Nephron (organoid): ENCODE data around the gene IGSF5.
A peak's percentile ranks its signal among the peaks of the same experiment; 100 is the strongest.

Experiments
- H3K27ac Mint-ChIP-seq, 3 experiments: 2 replicates each; pipeline ENCODE4 v1.8.0; 2020; ENCODE audit warnings: mixed read lengths in 3 of 3, mild to moderate bottlenecking in 2 of 3, moderate library complexity in 1 of 3
- H3K27me3 Mint-ChIP-seq: 2 replicates; pipeline ENCODE4 v1.8.0; 2021; ENCODE audit warnings: low read depth, mild to moderate bottlenecking, moderate library complexity, mixed read lengths
- H3K36me3 Mint-ChIP-seq: 2 replicates; pipeline ENCODE4 v1.8.0; 2020; ENCODE audit warnings: low read depth, mixed read lengths
- H3K4me1 Mint-ChIP-seq: 2 replicates; pipeline ENCODE4 v1.8.0; 2020; ENCODE audit warnings: mixed read lengths
- H3K4me3 Mint-ChIP-seq, 3 experiments: 2 replicates each; pipeline ENCODE4 v1.8.0; 2020; ENCODE audit warnings: mild to moderate bottlenecking in 3 of 3, mixed read lengths in 3 of 3, moderate library complexity in 2 of 3
- H3K9me3 Mint-ChIP-seq: 2 replicates; pipeline ENCODE4 v1.8.0; 2020; ENCODE audit warnings: mixed read lengths
- CTCF ChIP-seq, 3 experiments: fragments of 200-600 bp; sonication (generic); IDR thresholded peaks; one replicate each; pipeline ENCODE4 v1.5.0; 2021; ENCODE audit warnings: antibody characterized with exemption in 3 of 3; ENCODE audit not compliant: unreplicated experiment in 3 of 3

The IGSF5 gene

DNA sequence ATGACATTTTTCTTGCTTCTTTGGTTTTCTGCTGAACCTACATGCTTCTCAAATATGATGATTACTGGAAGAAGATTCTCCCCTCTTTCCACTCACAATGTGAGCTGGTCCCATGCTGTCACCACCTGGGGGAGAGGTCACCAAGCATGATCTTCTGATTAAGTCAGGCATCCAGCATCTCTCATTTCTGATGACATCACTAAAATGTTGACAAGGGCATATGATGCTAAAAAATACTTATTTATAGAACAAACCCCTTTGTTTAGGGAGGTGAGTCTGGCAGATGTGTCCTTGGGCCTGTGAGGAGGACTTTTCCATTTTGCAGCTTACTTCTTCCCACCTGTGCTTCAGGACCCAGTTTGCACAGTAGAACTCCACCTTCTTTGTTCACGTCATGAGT is 80.3 kb downstream of the IGSF5 start:
- H3K4me1 Mint-ChIP-seq: no peaks in the 10 kb centered on the region
- H3K27ac Mint-ChIP-seq: no peak overlapping the region
- TF ChIP-seq CTCF (IDR thresholded peaks at IDR 0.05; ENCODE audit: unreplicated experiment in 3 of 3): no peak
- no peaks in the 10 kb centered on the region for H3K36me3 Mint-ChIP-seq
- peaks cover 9% of the 10 kb centered on the region for H3K9me3 Mint-ChIP-seq
- peaks cover 9% of the 10 kb centered on the region for H3K27me3 Mint-ChIP-seq
- no peak overlapping the region for H3K4me3 Mint-ChIP-seq

DNA sequence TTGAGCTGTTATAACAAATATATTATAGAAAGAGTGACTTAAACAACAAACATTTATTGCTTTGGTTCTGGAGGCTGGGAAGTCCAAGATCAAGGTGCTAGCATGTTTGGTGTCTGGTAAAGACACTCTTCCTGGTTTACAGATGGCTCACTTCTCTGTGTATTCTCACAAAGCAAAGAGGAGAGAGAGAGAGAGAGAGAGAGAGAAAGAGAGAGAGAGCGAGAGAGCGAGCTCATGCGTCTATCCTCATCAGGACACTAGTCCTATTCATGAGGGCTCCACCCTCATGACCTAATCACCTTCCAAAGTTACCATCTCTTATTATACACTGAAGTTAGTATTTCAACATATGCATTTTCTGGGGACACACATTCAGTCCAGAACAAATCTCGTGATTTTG is 89.6 kb downstream of the IGSF5 start:
- Mint-ChIP-seq H3K27ac (no peak overlapping the region), H3K4me3 (no peak overlapping the region), H3K4me1 (peaks cover 6% of the 10 kb centered on the region)

GRCh38 chr21:39837861-39838359 is 92.9 kb downstream of the IGSF5 start:
- H3K4me3 Mint-ChIP-seq: no peak overlapping the region
- H3K27ac Mint-ChIP-seq: peak overlapping the region in 2 of 3 experiments; percentile 88 to 89
- no peaks in the 10 kb centered on the region for H3K9me3 Mint-ChIP-seq
- no peak for TF ChIP-seq CTCF (IDR thresholded peaks at IDR 0.05; ENCODE audit: unreplicated experiment in 3 of 3)
- no peaks in the 10 kb centered on the region for H3K27me3 Mint-ChIP-seq
- peaks cover 6% of the 10 kb centered on the region for H3K4me1 Mint-ChIP-seq
- no peaks in the 10 kb centered on the region for H3K36me3 Mint-ChIP-seq

More for the DNA sequence above, 89.6 kb downstream of the IGSF5 start:
- Mint-ChIP-seq H3K27me3 (no peaks in the 10 kb centered on the region), H3K36me3 (no peaks in the 10 kb centered on the region), H3K9me3 (no peaks in the 10 kb centered on the region)
- no peak for TF ChIP-seq CTCF (IDR thresholded peaks at IDR 0.05; ENCODE audit: unreplicated experiment in 3 of 3)

DNA sequence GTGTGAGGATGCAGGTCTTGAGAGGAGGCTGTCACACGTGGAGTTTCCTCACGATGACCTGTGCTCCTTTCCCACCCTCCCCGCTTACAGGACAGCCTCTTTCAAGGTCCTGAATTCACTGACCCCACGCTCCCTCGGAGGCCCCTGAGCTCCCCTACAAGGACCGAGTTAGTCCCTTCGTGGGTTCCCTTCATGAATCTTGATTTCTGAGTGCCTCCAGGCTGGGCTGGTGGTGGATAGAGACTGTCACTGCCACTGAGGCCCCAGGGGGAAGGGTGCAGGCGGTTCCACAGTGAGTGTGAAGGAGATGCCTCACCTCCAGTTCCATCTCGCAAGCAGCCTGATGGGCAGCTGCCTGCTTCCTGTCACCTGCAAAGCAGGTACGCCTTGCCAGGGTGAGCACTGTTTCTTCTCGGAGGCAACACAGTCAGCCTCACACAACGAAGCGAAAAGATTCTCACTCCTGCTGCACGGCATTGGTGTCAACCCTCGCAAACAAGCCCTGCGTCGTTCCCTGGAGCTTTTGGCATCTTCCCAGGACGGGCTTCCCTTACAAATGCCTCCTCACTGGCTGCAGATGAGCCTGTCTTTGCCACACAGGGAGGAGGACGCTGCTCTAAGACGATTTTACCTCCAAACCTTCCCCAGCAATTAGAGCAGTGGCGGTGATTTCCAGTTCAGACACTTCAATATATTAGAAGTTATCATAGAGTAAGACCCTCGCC is 95.6 kb downstream of the IGSF5 start:
- TF ChIP-seq CTCF (IDR thresholded peaks at IDR 0.05; ENCODE audit: unreplicated experiment in 3 of 3): no peak
- Mint-ChIP-seq H3K4me3 (no peak overlapping the region), H3K4me1 (peaks cover 11% of the 10 kb centered on the region), H3K9me3 (no peaks in the 10 kb centered on the region), H3K27me3 (no peaks in the 10 kb centered on the region), H3K36me3 (no peaks in the 10 kb centered on the region), H3K27ac (no peak overlapping the region)

- H3K36me3 Mint-ChIP-seq: no peaks in the 10 kb centered on the region
- peaks cover 10% of the 10 kb centered on the region for H3K4me1 Mint-ChIP-seq
- H3K9me3 Mint-ChIP-seq: no peaks in the 10 kb centered on the region
- H3K27me3 Mint-ChIP-seq: peaks cover 7% of the 10 kb centered on the region
- no peak overlapping the region for H3K4me3 Mint-ChIP-seq
- no peak overlapping the region for H3K27ac Mint-ChIP-seq
- TF ChIP-seq CTCF (IDR thresholded peaks at IDR 0.05; ENCODE audit: unreplicated experiment in 3 of 3): no peak
Measured at GRCh38 chr21:39842741-39843459, 97.9 kb downstream of the IGSF5 start.
